MM.1S (cell line): ENCODE results near the gene KLC1.

Source experiments
- DNase-seq: peaks from one replicate; pipeline ENCODE4 v3.0.0-alpha.2; 2015
- H2AFZ ChIP-seq: fragments of 300-600 bp; sonication (generic); 2 replicates; pipeline ENCODE4 v1.6.0; 2016; ENCODE audit warnings: antibody characterized with exemption, low read length
- H3F3A ChIP-seq: fragments of 300-600 bp; sonication (generic); 2 replicates; pipeline ENCODE4 v1.6.1; 2016; ENCODE audit warnings: mild to moderate bottlenecking, antibody characterized with exemption, low read length, moderate library complexity, mixed read lengths; ENCODE audit not compliant: insufficient read depth
- H3K27ac ChIP-seq: fragments of 300-600 bp; sonication (generic); 2 replicates; pipeline ENCODE4 v1.5.1; 2016; ENCODE audit warnings: mild to moderate bottlenecking, low read length
- H3K27me3 ChIP-seq: fragments of 300-600 bp; sonication (generic); replicated peaks from 2 replicates; pipeline ENCODE4 v1.6.0; 2016; ENCODE audit warnings: low read length; ENCODE audit not compliant: insufficient read depth
- H3K36me3 ChIP-seq: fragments of 300-600 bp; sonication (generic); replicated peaks from 2 replicates; pipeline ENCODE4 v1.6.1; 2016; ENCODE audit warnings: mild to moderate bottlenecking, low read length, mixed read lengths; ENCODE audit not compliant: insufficient read depth
- H3K4me1 ChIP-seq: fragments of 300-600 bp; sonication (generic); 2 replicates; pipeline ENCODE4 v1.6.1; 2016; ENCODE audit warnings: low read length, mixed read lengths
- H3K4me2 ChIP-seq: fragments of 300-600 bp; sonication (generic); 2 replicates; pipeline ENCODE4 v1.6.0; 2016; ENCODE audit warnings: low read depth, low read length
- H3K4me3 ChIP-seq: fragments of 300-600 bp; sonication (generic); 2 replicates; pipeline ENCODE4 v1.5.1; 2016; ENCODE audit warnings: low read length, mixed read lengths
- H3K79me2 ChIP-seq: fragments of 300-600 bp; sonication (generic); 2 replicates; pipeline ENCODE4 v1.6.1; 2016; ENCODE audit warnings: mixed run types, low read length, mixed read lengths
- H3K9ac ChIP-seq: fragments of 300-600 bp; sonication (generic); 2 replicates; pipeline ENCODE4 v1.6.1; 2016; ENCODE audit warnings: low read length, mixed read lengths
- H3K9me2 ChIP-seq: fragments of 300-600 bp; sonication (generic); replicated peaks from 2 replicates; pipeline ENCODE4 v1.6.1; 2016; ENCODE audit warnings: mild to moderate bottlenecking, low read length, mixed read lengths; ENCODE audit not compliant: insufficient read depth
- H3K9me3 ChIP-seq: fragments of 300-600 bp; sonication (generic); replicated peaks from 2 replicates; pipeline ENCODE4 v1.6.1; 2016; ENCODE audit warnings: mild to moderate bottlenecking, low read length, mixed read lengths; ENCODE audit not compliant: insufficient read depth
- H4K20me1 ChIP-seq: fragments of 300-600 bp; sonication (generic); 2 replicates; pipeline ENCODE4 v1.6.1; 2016; ENCODE audit warnings: mild to moderate bottlenecking, low read length, moderate library complexity, mixed read lengths; ENCODE audit not compliant: insufficient read depth
- CTCF ChIP-seq: fragments of 300-600 bp; sonication (generic); IDR thresholded peaks from 2 replicates; pipeline ENCODE4 v1.5.1; 2016; ENCODE audit warnings: antibody characterized with exemption, low read length, mixed read lengths
- EZH2 ChIP-seq: fragments of 300-600 bp; sonication (generic); optimal IDR thresholded peaks from 2 replicates; pipeline ENCODE3; 2017; ENCODE audit warnings: low read depth, mild to moderate bottlenecking, antibody characterized with exemption, low read length, mixed read lengths
- EZH2phosphoT487 ChIP-seq: fragments of 300-600 bp; sonication (generic); IDR thresholded peaks from 2 replicates; pipeline ENCODE4 v1.6.1; 2018; ENCODE audit warnings: antibody characterized with exemption, low read length

The KLC1 gene

GRCh38 chr14:103679351-103679750 lies 50.3 kb downstream of the KLC1 start:
- no peak for DNase-seq
- Histone ChIP-seq H4K20me1 (no peaks in the 10 kb centered on the region), H3K9me2 (no peaks in the 10 kb centered on the region), H3K27me3 (no peaks in the 10 kb centered on the region), H3K4me2 (no peak overlapping the region), H3K79me2 (no peaks in the 10 kb centered on the region), H3K36me3 (no peaks in the 10 kb centered on the region), H3K9ac (no peak overlapping the region), H2AFZ (no peak overlapping the region), H3F3A (no peaks in the 10 kb centered on the region), H3K4me3 (no peak overlapping the region), H3K27ac (no peak overlapping the region), H3K9me3 (no peaks in the 10 kb centered on the region), H3K4me1 (no peaks in the 10 kb centered on the region)
- TF ChIP-seq EZH2phosphoT487 (no peak), CTCF (peak; percentile 12; the same call in 1 of the 2 replicates), EZH2 (no peak)

- Histone ChIP-seq H3K27ac (no peak overlapping the region), H3K79me2 (no peaks in the 10 kb centered on the region)
Observed at GRCh38 chr14:103680491-103681231, 51.6 kb downstream of the KLC1 start.

GRCh38 chr14:103683139-103683538 lies 54.1 kb downstream of the KLC1 start:
- Histone ChIP-seq H3K9me2 (no peaks in the 10 kb centered on the region), H3K36me3 (no peaks in the 10 kb centered on the region), H3K9me3 (no peaks in the 10 kb centered on the region), H3F3A (no peaks in the 10 kb centered on the region), H3K4me2 (no peak overlapping the region), H3K4me3 (no peak overlapping the region), H3K27ac (no peak overlapping the region), H3K9ac (no peak overlapping the region), H4K20me1 (no peaks in the 10 kb centered on the region), H2AFZ (no peak overlapping the region), H3K79me2 (no peaks in the 10 kb centered on the region), H3K27me3 (no peaks in the 10 kb centered on the region), H3K4me1 (no peaks in the 10 kb centered on the region)
- TF ChIP-seq EZH2phosphoT487 (no peak), CTCF (no peak)
- DNase-seq, result no peak

More at GRCh38 chr14:103680491-103681231, 51.6 kb downstream of the KLC1 start:
- no peaks in the 10 kb centered on the region for H4K20me1 ChIP-seq
- no peaks in the 10 kb centered on the region for H3K36me3 ChIP-seq
- H3K27me3 ChIP-seq, result no peaks in the 10 kb centered on the region
- TF ChIP-seq CTCF, result no peak
- no peak for TF ChIP-seq EZH2
- TF ChIP-seq EZH2phosphoT487, result no peak
- H3K9me2 ChIP-seq, result no peaks in the 10 kb centered on the region
- H3K9me3 ChIP-seq, result no peaks in the 10 kb centered on the region
- no peaks in the 10 kb centered on the region for H3F3A ChIP-seq
- H3K9ac ChIP-seq, result no peak overlapping the region
- no peak overlapping the region for H3K4me3 ChIP-seq
- H2AFZ ChIP-seq, result no peak overlapping the region
- no peak for DNase-seq
- H3K4me1 ChIP-seq, result no peaks in the 10 kb centered on the region
- H3K4me2 ChIP-seq, result no peak overlapping the region
